K562 (cell line): ENCODE results near the gene BAZ2A. TPM values are rescaled to one million over a fixed set of nuclear protein-coding genes. Genes with fewer than 3 reads are reported as not detected.

Experiments
- ATAC-seq: fragments of 200-7000 bp; cut with Tn5 transposase; 3 replicates; pipeline ENCODE4 v1.9.1; 2020; ENCODE audit warnings: moderate library complexity
- BruUV-seq: library from RNA; stranded (reverse); fragments of 400-500 nt; replicated peaks from 2 replicates; lab custom pipeline; 2021; lab: Mats Ljungman, UMichigan
- CTCF ChIA-PET: fragments of 300-600 bp; formaldehyde crosslinking; extraction: SDS; loops from one replicate; lab custom pipeline; 2021; ENCODE audit warnings: low intra/inter-chr PET ratio; lab: Yijun Ruan, JAX
- POLR2A ChIA-PET: fragments of 300-600, 350-650 bp; sonication (Branson Sonifier 250); formaldehyde crosslinking; extraction: SDS; loops from one replicate; lab custom pipeline; 2021; ENCODE audit warnings: antibody characterized with exemption, inconsistent platforms; lab: Yijun Ruan, JAX
- DNase-seq, 4 experiments: peaks; one replicate each; pipeline versions ENCODE4 v3.0.0 to v3.0.0-alpha.2; 2011 to 2018; ENCODE audit warnings: low spot score in 3 of 4, mixed read lengths in 3 of 4; ENCODE audit errors: extremely low read depth in 1 of 4
- FAIRE-seq: peaks from 2 replicates; lab custom pipeline; 2011; peaks lifted over from hg19 to GRCh38; lab: Jason Lieb, UNC
- H2AFZ ChIP-seq: 2 replicates; pipeline ENCODE4 v1.6.0; 2011; ENCODE audit warnings: low read depth, low read length, control low read depth, inconsistent platforms
- H3K27ac ChIP-seq: fragments of 200-600 bp; 3 replicates; pipeline ENCODE4 v1.8.0; 2011; ENCODE audit warnings: low read depth, mild to moderate bottlenecking, control low read depth, inconsistent platforms, low read length, moderate library complexity, mixed read lengths; ENCODE audit errors: extremely low read depth
- H3K27me3 ChIP-seq, 2 experiments: fragments of 300-600 bp in 1 of 2; 2 replicates in 1 of 2; 3 replicates in 1 of 2; pipeline versions ENCODE4 v1.6.0 to v1.8.0; 2011; ENCODE audit warnings: inconsistent platforms in 2 of 2, low read length in 2 of 2, mild to moderate bottlenecking in 1 of 2, mixed read lengths in 1 of 2, moderate library complexity in 1 of 2; ENCODE audit not compliant: control insufficient read depth in 2 of 2, insufficient read depth in 2 of 2
- H3K36me3 ChIP-seq: fragments of 300-600 bp; 3 replicates; pipeline ENCODE4 v1.8.0; 2011; ENCODE audit warnings: mild to moderate bottlenecking, low read length, inconsistent platforms; ENCODE audit not compliant: control insufficient read depth, insufficient read depth
- H3K4me1 ChIP-seq, 2 experiments: fragments of 200-600 bp in 1 of 2; replicated peaks in 1 of 2; 2 replicates in 1 of 2; 3 replicates in 1 of 2; pipeline versions ENCODE4 v1.5.1 to v1.8.0; 2011; ENCODE audit warnings: inconsistent platforms in 2 of 2, low read length in 2 of 2, mild to moderate bottlenecking in 1 of 2, mixed read lengths in 1 of 2, moderate library complexity in 1 of 2; ENCODE audit not compliant: control insufficient read depth in 2 of 2, insufficient read depth in 2 of 2
- H3K4me2 ChIP-seq: 2 replicates; pipeline ENCODE4 v1.6.1; 2011; ENCODE audit warnings: low read length, control low read depth, inconsistent platforms, mixed read lengths; ENCODE audit not compliant: insufficient read depth
- H3K4me3 ChIP-seq: fragments of 200-600 bp; sonication (generic), shearing (Covaris generic); 2 replicates; pipeline ENCODE4 v1.5.1; 2016; ENCODE audit warnings: control low read depth, inconsistent platforms
- H3K79me2 ChIP-seq: fragments of 200-600 bp; 3 replicates; pipeline ENCODE4 v1.8.0; 2011; ENCODE audit warnings: low read length, inconsistent platforms; ENCODE audit not compliant: control insufficient read depth, insufficient read depth
- H3K9ac ChIP-seq, 2 experiments: 2 replicates each; pipeline versions ENCODE4 v1.6.0 to v1.6.1; 2011; ENCODE audit warnings: low read depth in 2 of 2, low read length in 2 of 2, control low read depth in 1 of 2, inconsistent platforms in 1 of 2, mild to moderate bottlenecking in 1 of 2, mixed read lengths in 1 of 2; ENCODE audit not compliant: insufficient read depth in 1 of 2
- H3K9me1 ChIP-seq: one replicate; pipeline ENCODE4 v1.6.0; 2011; ENCODE audit warnings: inconsistent platforms, mild to moderate bottlenecking, low read length, moderate library complexity; ENCODE audit not compliant: control insufficient read depth, insufficient read depth
- H3K9me3 ChIP-seq: replicated peaks from 2 replicates; pipeline ENCODE4 v1.5.1; 2011; ENCODE audit warnings: low read depth, low read length, inconsistent platforms; ENCODE audit not compliant: control insufficient read depth, insufficient read depth
- H4K20me1 ChIP-seq: replicated peaks from 2 replicates; pipeline ENCODE4 v1.6.1; 2011; ENCODE audit warnings: low read length, inconsistent platforms, mixed read lengths; ENCODE audit not compliant: control insufficient read depth, insufficient read depth
- CEBPB ChIP-seq: fragments of 450-650 bp; IDR thresholded peaks from 2 replicates; pipeline ENCODE4 v1.6.1; 2016; ENCODE audit warnings: missing genetic modification characterization, missing compliant biosample characterization
- CEBPG ChIP-seq, 3 experiments: fragments of 200-800 bp in 1 of 3; sonication (Bioruptor generic) in 1 of 3; sonication (generic) in 1 of 3; formaldehyde crosslinking in 1 of 3; IDR thresholded peaks in 2 of 3; conservative IDR thresholded peaks in 1 of 3; 2 replicates each; pipeline versions ENCODE4 v1.6.1 to v1.8.0; 2016 to 2022; ENCODE audit warnings: missing compliant biosample characterization in 2 of 3, missing genetic modification characterization in 2 of 3, mild to moderate bottlenecking in 1 of 3, missing genetic modification reagents in 1 of 3
- RFX1 ChIP-seq: fragments of 450-650 bp; IDR thresholded peaks from 2 replicates; pipeline ENCODE4 v1.6.1; 2016; ENCODE audit warnings: mild to moderate bottlenecking, moderate library complexity
- VEZF1 ChIP-seq: fragments of 200-800 bp; sonication (Bioruptor generic); IDR thresholded peaks from 2 replicates; pipeline ENCODE4 v1.6.1; 2017; ENCODE audit warnings: missing genetic modification characterization, missing compliant biosample characterization
- ZBTB49 ChIP-seq: sonication (generic); formaldehyde crosslinking; IDR thresholded peaks from 2 replicates; pipeline ENCODE4 v1.8.0; 2022; ENCODE audit warnings: missing genetic modification reagents, mild to moderate bottlenecking, borderline replicate concordance
- WGBS: fragments of 100-300 bp; shearing (Covaris generic); methylation state at CpG from one replicate; pipeline ENCODE4 v1.1.6; 2016; ENCODE audit warnings: low coverage, mixed read lengths; ENCODE audit not compliant: insufficient coverage; ENCODE audit errors: missing lambda C conversion rate; 5-methylcytosine and 5-hydroxymethylcytosine counted together
- in situ Hi-C: fragments of 300-500 bp; cut with MboI; formaldehyde crosslinking; loops from 4 replicates; pipeline ENCODE4 v1.15.0; 2018; ENCODE audit warnings: inconsistent platforms, mixed read lengths
- intact Hi-C: fragments of 100-400 bp; cut with micrococcal nuclease; formaldehyde crosslinking; loops from 2 replicates; pipeline ENCODE4 v1.14.2; 2022
- polyA plus RNA-seq, 8 experiments: library from polyadenylated mRNA; depleted of rRNA in 4 of 8; stranded (reverse) in 5 of 8; unstranded in 3 of 8; fragments of >200 nt; fragmentation: Nextera tagmentation in 2 of 8; fragmentation: Illumina TruSeq in 1 of 8; extraction: Ambion mirVana in 2 of 8; extraction: Trizol in 1 of 8; gene quantifications; 2 replicates each; pipeline versions ENCODE4 v1.2.1 to v1.2.3, GENCODE V29; 2011 to 2014; ENCODE audit warnings: inconsistent platforms in 1 of 8, missing spikeins in 1 of 8
- total RNA-seq, 7 experiments: library from RNA; depleted of rRNA in 6 of 7; stranded (reverse); fragments of >200 nt in 6 of 7; fragmentation: Illumina TruSeq in 2 of 7; extraction: Trizol in 2 of 7; gene quantifications; 2 replicates each; pipeline versions ENCODE4 v1.2.1 to v1.2.3, GENCODE V29; 2011 to 2021; ENCODE audit warnings: low replicate concordance in 1 of 7

Gene BAZ2A
- total and polyA plus RNA-seq, 9 of the 15 experiments (the other 6 are each of a cell fraction or from before 2014, with no cell fraction given), result 4.5 to 86.4 (median 26.2) TPM

GRCh38 chr12:56574210-56574609 is 55.9 kb downstream of the BAZ2A start:
- intact Hi-C loops, result no loop called here
- Histone ChIP-seq H3K4me1 (no peaks in the 10 kb centered on the region; a peak in 2 of 5 replicates), H3K79me2 (no peaks in the 10 kb centered on the region), H4K20me1 (no peaks in the 10 kb centered on the region), H3K9me3 (no peaks in the 10 kb centered on the region), H3K27ac (no peak overlapping the region), H3K4me2 (no peak overlapping the region), H2AFZ (peak overlapping the region; percentile 64), H3K4me3 (no peak overlapping the region), H3K27me3 (peaks cover 10 to 21% of the 10 kb centered on the region in 2 experiments; a peak in 4 of 5 replicates), H3K9ac (no peak overlapping the region), H3K9me1 (no peaks in the 10 kb centered on the region), H3K36me3 (no peaks in the 10 kb centered on the region)
- BruUV-seq, result no TSS peak
- 15% methylated on average over 2 of the region's 2 CpGs for WGBS
- peak; percentile 40 for FAIRE-seq
- ChIA-PET POLR2A (interaction anchor here (0.6 kb wide), 1 partner anchor 249 kb away, joined by 3 read pairs; no protein-coding TSS in a partner anchor), CTCF (interaction anchor here (0.6 to 3.2 kb wide), 3 partner anchors 60 to 495 kb away, joined by 3 to 31 read pairs (median 3); no protein-coding TSS in a partner anchor)
- TF ChIP-seq ZBTB49 (no peak), CEBPB (tag) (peak; percentile 81), RFX1 (peak; percentile 46), CEBPG (CRISPR knock-in tag; IDR thresholded peaks at IDR 0.05) (no peak), CEBPG (tag; conservative IDR thresholded peaks at IDR 0.05 in 1 of 2, IDR thresholded peaks at IDR 0.05 in 1 of 2) (peak in 1 of 2 experiments; percentile 80; a peak in 3 of 4 replicates), VEZF1 (CRISPR knock-in tag) (no peak)
- ATAC-seq, result no peak
- in situ Hi-C loops, result no loop called here
- DNase-seq, result no peak
